Parathyroid adenoma (tissue), 2 donors: Measurements from ENCODE around the gene SLC27A6.

Experiments
- H2AFZ ChIP-seq: fragments of 300-600 bp; sonication (generic); one replicate; pipeline ENCODE4 v1.7.0; 2017; ENCODE audit warnings: antibody characterized with exemption, mild to moderate bottlenecking
- H3K27ac ChIP-seq: fragments of 300-600 bp; sonication (generic); one replicate; pipeline ENCODE4 v1.7.0; 2017
- H3K27me3 ChIP-seq: fragments of 300-600 bp; sonication (generic); one replicate; pipeline ENCODE4 v1.7.0; 2017; ENCODE audit warnings: low read length; ENCODE audit not compliant: control insufficient read depth, insufficient read depth
- H3K36me3 ChIP-seq: fragments of 300-600 bp; sonication (generic); one replicate; pipeline ENCODE4 v1.7.0; 2017; ENCODE audit warnings: low read length; ENCODE audit not compliant: control insufficient read depth, insufficient read depth
- H3K4me1 ChIP-seq: fragments of 300-600 bp; sonication (generic); one replicate; pipeline ENCODE4 v1.7.0; 2017; ENCODE audit warnings: control low read depth
- H3K4me2 ChIP-seq: fragments of 300-600 bp; sonication (generic); one replicate; pipeline ENCODE4 v1.7.0; 2017; ENCODE audit warnings: low read length
- H3K4me3 ChIP-seq: fragments of 300-600 bp; sonication (generic); one replicate; pipeline ENCODE4 v1.7.0; 2017; ENCODE audit warnings: low read depth, low read length
- H3K79me2 ChIP-seq: fragments of 300-600 bp; sonication (generic); one replicate; pipeline ENCODE4 v1.7.0; 2017; ENCODE audit warnings: control low read depth
- H3K9ac ChIP-seq: fragments of 300-600 bp; sonication (generic); one replicate; pipeline ENCODE4 v1.7.0; 2017; ENCODE audit warnings: mild to moderate bottlenecking
- H3K9me3 ChIP-seq: fragments of 300-600 bp; sonication (generic); one replicate; pipeline ENCODE4 v1.7.0; 2017; ENCODE audit warnings: low read length; ENCODE audit not compliant: control insufficient read depth
- TF ChIP-seq, protein P1 (sequence below): fragments of 300-600 bp; sonication (generic); IDR thresholded peaks from one replicate; pipeline ENCODE4 v1.7.0; 2017; ENCODE audit warnings: antibody characterized with exemption, mild to moderate bottlenecking
- donor health status: primary hyperparathyroidism.

SLC27A6 gene, protein sequence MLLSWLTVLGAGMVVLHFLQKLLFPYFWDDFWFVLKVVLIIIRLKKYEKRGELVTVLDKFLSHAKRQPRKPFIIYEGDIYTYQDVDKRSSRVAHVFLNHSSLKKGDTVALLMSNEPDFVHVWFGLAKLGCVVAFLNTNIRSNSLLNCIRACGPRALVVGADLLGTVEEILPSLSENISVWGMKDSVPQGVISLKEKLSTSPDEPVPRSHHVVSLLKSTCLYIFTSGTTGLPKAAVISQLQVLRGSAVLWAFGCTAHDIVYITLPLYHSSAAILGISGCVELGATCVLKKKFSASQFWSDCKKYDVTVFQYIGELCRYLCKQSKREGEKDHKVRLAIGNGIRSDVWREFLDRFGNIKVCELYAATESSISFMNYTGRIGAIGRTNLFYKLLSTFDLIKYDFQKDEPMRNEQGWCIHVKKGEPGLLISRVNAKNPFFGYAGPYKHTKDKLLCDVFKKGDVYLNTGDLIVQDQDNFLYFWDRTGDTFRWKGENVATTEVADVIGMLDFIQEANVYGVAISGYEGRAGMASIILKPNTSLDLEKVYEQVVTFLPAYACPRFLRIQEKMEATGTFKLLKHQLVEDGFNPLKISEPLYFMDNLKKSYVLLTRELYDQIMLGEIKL

DNA sequence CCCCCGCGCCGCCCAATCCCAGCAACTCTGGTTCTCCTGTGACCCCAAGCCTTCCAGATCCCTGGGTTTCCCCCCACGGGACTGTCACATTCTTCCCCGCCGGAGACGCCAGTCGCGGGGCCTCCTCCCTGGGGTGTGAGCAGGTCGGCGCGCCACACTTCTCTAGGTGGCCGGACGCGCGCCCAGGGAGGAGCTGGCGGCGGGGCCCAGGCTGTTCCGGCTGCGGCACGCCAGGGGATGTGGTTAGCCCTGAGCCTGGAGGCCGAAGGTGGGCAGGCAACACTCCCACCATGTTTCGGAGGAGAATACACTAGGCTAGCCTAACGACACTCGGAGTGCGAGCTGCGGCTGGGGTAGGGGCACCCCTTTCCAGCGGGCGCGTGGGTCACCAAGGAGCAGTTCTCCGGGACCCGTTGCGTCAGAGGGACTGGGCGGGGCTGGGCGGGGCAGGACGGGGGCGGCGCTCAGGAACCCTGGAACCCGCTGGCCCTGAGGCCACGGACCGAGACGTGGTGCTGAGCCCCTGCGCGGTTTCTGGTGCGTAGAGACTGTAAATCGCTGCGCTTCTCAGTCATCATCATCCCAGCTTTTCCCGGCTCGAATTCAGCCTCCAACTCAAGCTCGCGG lies at the start of gene SLC27A6:
SLC27A6 (plus strand) TSS at position 478 of the 627 bp plus-strand sequence. CDS start 650 bp downstream, outside the sequence.
- Histone ChIP-seq H3K79me2 (no peaks in the 10 kb centered on the region), H3K9ac (no peak within 1 kb of the TSS), H3K4me3 (no peak within 1 kb of the TSS), H3K9me3 (no peaks in the 10 kb centered on the region), H3K36me3 (no peaks in the 10 kb centered on the region), H3K27ac (no peak within 1 kb of the TSS), H3K27me3 (no peaks in the 10 kb centered on the region), H3K4me2 (peak within 1 kb of the TSS; percentile 59), H2AFZ (peak within 1 kb of the TSS; percentile 46), H3K4me1 (no peaks in the 10 kb centered on the region)
- TF ChIP-seq, protein P1, sequence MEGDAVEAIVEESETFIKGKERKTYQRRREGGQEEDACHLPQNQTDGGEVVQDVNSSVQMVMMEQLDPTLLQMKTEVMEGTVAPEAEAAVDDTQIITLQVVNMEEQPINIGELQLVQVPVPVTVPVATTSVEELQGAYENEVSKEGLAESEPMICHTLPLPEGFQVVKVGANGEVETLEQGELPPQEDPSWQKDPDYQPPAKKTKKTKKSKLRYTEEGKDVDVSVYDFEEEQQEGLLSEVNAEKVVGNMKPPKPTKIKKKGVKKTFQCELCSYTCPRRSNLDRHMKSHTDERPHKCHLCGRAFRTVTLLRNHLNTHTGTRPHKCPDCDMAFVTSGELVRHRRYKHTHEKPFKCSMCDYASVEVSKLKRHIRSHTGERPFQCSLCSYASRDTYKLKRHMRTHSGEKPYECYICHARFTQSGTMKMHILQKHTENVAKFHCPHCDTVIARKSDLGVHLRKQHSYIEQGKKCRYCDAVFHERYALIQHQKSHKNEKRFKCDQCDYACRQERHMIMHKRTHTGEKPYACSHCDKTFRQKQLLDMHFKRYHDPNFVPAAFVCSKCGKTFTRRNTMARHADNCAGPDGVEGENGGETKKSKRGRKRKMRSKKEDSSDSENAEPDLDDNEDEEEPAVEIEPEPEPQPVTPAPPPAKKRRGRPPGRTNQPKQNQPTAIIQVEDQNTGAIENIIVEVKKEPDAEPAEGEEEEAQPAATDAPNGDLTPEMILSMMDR, result no peak

DNA sequence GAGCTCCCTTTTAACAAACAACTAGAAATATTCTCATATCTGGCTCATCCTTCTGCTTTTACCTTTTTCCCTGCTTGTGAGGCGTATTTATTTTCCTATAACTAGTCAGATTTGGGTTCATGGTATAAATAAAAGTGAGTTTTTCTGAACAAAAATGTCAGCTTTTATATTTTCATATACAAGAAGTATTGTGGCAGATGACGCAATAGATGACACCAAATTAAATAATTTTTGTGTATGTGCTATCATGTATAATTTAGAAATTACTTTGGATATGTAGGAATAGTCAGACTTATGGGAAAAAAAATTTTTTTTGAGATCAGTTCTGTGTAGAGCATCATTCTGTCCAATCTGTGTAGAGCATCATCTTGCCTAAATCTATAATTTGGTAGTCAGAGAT lies 45.7 kb upstream of the SLC27A6 start:
- H3K36me3 ChIP-seq, result no peaks in the 10 kb centered on the region
- H3K9ac ChIP-seq, result no peak overlapping the region
- H3K27ac ChIP-seq, result no peak overlapping the region
- H3K4me2 ChIP-seq, result no peak overlapping the region
- H2AFZ ChIP-seq, result no peak overlapping the region
- H3K9me3 ChIP-seq, result no peaks in the 10 kb centered on the region
- no peaks in the 10 kb centered on the region for H3K4me1 ChIP-seq
- no peaks in the 10 kb centered on the region for H3K79me2 ChIP-seq
- no peaks in the 10 kb centered on the region for H3K27me3 ChIP-seq
- no peak overlapping the region for H3K4me3 ChIP-seq
- TF ChIP-seq, protein P1, result no peak

DNA sequence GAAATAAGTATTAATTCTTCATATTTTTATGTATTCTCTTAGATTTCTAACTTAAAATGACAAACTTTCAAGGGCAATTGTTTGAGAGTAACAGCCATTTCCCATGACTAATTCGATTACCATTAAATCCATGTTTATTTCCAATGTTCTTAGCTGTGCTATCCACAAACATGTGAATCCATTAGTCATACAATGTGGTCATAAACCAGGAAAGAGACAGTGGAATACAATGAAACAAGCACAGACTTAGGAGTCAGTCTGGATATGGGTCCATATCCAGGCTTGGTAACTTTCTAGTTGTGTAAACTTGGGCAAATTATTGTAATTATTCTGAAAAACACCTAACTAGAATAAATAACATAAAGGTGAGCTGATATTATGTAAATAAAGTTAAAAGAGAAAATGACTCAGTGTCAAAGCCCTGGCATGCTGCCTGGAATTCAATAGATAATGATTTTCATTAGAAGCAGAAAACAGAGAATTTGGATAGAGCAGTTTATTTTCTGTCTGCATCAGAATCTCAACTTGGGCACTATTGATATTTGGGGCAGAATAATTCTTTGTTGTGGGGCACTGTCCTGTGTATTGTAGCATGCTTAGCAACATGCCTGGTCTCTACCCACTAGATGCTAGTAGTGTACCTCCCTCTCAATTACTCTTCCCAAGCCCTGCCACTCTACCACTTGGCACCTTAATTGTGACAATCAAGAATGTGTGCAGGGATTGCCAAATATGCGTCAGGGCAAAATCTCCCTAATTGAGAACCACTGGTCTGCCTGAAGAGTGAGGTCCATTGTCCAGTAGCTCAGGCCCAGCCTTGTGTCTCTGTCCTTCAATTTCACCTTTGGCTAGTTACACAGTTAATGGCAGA lies 44.7 kb upstream of the SLC27A6 start:
- Histone ChIP-seq H3K4me1 (no peaks in the 10 kb centered on the region), H3K27ac (no peak overlapping the region), H2AFZ (no peak overlapping the region), H3K36me3 (no peaks in the 10 kb centered on the region), H3K4me3 (no peak overlapping the region), H3K27me3 (no peaks in the 10 kb centered on the region), H3K9me3 (no peaks in the 10 kb centered on the region), H3K9ac (no peak overlapping the region), H3K4me2 (no peak overlapping the region), H3K79me2 (no peaks in the 10 kb centered on the region)
- TF ChIP-seq, protein P1, result no peak

DNA sequence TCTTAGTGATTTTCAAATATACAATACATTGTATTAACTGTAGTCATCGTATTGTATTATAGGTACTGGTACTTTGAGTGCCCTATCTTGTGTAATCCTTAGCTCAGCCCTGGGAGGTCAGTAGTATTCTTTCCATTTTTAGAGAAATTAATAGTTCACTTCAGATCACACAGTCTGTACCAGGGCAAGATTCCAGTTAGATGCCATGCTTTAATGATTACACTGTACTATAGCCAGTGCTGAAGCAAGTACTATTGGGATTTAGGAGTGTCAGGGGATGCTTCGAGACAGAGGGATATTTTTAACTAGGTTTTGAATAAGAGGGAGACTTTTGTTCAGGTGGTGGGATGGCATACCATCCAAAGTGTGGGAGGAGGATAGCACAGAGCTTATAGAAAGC lies 41.0 kb upstream of the SLC27A6 start:
- H3K27me3 ChIP-seq, result no peaks in the 10 kb centered on the region
- TF ChIP-seq, protein P1, result no peak
- no peak overlapping the region for H3K9ac ChIP-seq
- H3K4me2 ChIP-seq, result no peak overlapping the region
- no peaks in the 10 kb centered on the region for H3K9me3 ChIP-seq
- no peak overlapping the region for H3K4me3 ChIP-seq
- H3K27ac ChIP-seq, result no peak overlapping the region
- no peaks in the 10 kb centered on the region for H3K36me3 ChIP-seq
- H2AFZ ChIP-seq, result no peak overlapping the region
- H3K79me2 ChIP-seq, result no peaks in the 10 kb centered on the region
- no peaks in the 10 kb centered on the region for H3K4me1 ChIP-seq
